DND-41 (cell line): Measurements from ENCODE around the gene GSG1L.

ENCODE experiments used
- EZH2 ChIP-seq: IDR thresholded peaks from 3 replicates; pipeline ENCODE4 v1.6.1; 2012; ENCODE audit warnings: borderline replicate concordance, low read depth, mild to moderate bottlenecking, moderate library complexity, low read length, inconsistent platforms; ENCODE audit not compliant: severe bottlenecking
- TF ChIP-seq, protein P1 (sequence below): IDR thresholded peaks from 2 replicates; pipeline ENCODE4 v1.5.1; 2012; ENCODE audit warnings: borderline replicate concordance, low read length, moderate library complexity, mild to moderate bottlenecking; ENCODE audit not compliant: poor library complexity, severe bottlenecking; ENCODE audit errors: extremely low read depth

DNA sequence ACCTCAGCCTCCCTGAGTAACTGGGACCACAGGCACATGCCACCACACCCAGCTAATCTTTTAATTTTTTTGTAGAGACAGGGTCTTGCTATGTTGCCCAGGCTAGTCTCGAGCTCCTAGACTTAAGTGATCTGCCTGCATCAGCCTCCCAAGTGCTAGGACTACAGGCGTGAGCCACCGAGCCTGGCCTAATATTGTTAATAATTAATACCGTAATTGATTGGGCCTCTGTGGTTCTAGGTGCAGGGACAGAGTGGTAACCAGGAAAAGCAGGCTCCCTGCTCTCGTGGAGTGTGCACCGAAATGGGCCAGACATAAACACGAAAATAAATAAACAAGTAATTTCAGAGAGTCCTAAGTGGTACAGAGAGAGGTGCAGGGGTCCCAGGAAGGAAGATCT lies 241.0 kb downstream of the GSG1L start:
- TF ChIP-seq EZH2: no peak
- TF ChIP-seq, protein P1, sequence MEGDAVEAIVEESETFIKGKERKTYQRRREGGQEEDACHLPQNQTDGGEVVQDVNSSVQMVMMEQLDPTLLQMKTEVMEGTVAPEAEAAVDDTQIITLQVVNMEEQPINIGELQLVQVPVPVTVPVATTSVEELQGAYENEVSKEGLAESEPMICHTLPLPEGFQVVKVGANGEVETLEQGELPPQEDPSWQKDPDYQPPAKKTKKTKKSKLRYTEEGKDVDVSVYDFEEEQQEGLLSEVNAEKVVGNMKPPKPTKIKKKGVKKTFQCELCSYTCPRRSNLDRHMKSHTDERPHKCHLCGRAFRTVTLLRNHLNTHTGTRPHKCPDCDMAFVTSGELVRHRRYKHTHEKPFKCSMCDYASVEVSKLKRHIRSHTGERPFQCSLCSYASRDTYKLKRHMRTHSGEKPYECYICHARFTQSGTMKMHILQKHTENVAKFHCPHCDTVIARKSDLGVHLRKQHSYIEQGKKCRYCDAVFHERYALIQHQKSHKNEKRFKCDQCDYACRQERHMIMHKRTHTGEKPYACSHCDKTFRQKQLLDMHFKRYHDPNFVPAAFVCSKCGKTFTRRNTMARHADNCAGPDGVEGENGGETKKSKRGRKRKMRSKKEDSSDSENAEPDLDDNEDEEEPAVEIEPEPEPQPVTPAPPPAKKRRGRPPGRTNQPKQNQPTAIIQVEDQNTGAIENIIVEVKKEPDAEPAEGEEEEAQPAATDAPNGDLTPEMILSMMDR: no peak
